ENCODE data around the gene CCDC3.

DNA sequence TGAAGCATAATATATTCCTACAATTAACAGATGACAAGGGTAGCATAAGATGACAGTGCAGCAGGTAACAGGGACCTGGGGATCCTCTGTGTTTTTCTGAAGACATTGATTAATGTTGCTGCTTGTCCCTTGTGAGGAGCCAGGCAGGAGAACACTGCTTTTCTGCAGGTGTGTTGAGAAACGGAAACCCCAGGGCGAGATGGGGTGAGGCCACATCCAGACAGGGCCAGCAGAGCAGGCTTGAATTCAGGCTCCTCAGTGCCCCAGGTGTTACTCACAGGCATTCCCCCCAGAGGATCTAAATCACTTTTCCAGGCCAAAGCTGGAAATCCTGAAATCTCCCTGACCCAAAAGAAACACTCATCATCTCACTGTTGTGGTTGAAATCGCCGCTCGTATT lies 105.3 kb downstream of the CCDC3 start:
- TF ChIP-seq POLR2A (IDR thresholded peaks at IDR 0.05; ENCODE audit: low read depth, low read length), result no peak
- TF ChIP-seq POLR2AphosphoS5 (IDR thresholded peaks at IDR 0.05; ENCODE audit: low read depth, low read length), result no peak
- no peak for TF ChIP-seq TAF1 (IDR thresholded peaks at IDR 0.05; ENCODE audit: borderline replicate concordance, low read depth, low read length)

Measured in GM12892 (cell line).